ENCODE results near the gene C1orf232.

The C1orf232 gene

DNA sequence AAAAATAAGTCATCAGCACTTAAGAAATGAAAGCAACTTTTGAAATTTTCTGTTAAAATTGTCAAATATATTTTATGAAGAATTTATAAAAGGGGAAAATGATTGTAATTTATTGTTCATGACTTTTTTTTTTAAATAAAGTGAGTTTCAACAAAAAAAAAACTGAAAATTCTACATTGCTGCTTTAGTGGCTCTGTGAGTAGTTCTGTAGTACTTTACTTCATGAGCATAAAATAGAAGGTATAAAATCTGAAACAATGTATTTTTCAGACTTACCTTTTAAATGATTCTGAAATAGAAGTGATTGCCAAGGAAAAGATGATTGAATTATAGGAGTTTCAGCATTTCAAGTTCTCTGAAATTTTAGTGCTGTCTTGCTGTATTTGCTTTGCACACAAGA, 43.4 kb downstream of the C1orf232 start:
- DNase-seq (ENCODE audit: low read depth in 1 of 2, low spot score in 1 of 2): no peak

GRCh38 chr1:26124418-26125331, 44.1 kb downstream of the C1orf232 start:
- no peak for DNase-seq (ENCODE audit: low read depth in 1 of 2, low spot score in 1 of 2)

DNA sequence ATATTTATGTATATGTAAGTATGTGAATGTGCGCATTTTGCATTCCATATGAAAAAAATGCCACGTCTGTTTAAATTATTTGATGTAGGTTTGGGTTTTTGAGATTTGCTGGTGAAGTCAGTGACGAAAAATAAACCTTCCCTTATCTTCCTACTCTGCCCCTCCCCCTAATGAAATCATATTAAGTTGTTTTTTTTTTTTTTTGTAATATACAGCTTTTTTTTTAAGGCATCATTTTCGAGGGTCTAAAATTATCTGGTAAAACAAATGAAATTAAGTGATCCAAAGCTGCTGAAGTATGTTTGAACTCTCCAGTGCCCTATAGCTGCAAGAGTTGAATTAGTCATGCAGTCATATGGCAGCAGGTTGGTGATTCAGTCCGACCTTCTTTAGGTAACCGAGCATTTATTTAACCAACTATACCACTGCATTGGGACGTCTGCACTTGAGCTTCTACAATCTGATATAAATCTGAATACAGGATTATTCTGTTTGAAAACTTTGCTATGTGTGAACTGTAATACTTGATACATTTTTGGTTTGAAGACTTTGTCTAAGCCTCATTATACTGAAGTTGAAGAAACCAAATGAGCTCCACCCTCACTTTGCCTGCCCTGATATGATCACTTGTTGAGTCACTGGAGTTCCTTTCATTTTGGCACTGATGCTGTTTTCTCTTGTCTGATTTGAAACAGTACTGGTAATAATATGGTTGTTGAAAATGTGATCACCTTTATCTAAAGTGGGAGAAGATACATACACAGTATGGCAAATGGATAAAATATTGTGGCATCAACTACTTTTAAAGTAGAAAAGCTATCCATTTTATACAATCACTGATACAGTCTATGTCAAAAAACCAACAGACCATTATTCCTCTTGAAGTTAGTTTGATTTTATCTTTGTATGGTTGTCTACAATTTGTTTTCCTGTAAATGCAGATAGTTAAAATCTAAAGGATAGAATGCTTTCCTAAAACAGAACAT, 45.5 kb downstream of the C1orf232 start:
- no peak for DNase-seq (ENCODE audit: low read depth in 1 of 2, low spot score in 1 of 2)

GRCh38 chr1:26121854-26122773, 46.6 kb downstream of the C1orf232 start:
- no peak for DNase-seq (ENCODE audit: low read depth in 1 of 2, low spot score in 1 of 2)

- no peak for DNase-seq (ENCODE audit: low read depth in 1 of 2, low spot score in 1 of 2)
Measured at GRCh38 chr1:26119892-26120608, 48.7 kb downstream of the C1orf232 start.

- no peak for DNase-seq (ENCODE audit: low read depth in 1 of 2, low spot score in 1 of 2)
Measured at GRCh38 chr1:26114165-26114927, 54.4 kb downstream of the C1orf232 start.

Data from activated T-helper 1 cell treated with anti-CD3 and anti-CD28 coated beads, Interleukin-2, amount 50 U/mL, for 16 hours (primary cell).